CD4-positive, alpha-beta memory T cell (primary cell): ENCODE data around the gene TAPT1. TPM values are rescaled to one million over a fixed set of nuclear protein-coding genes. Genes with fewer than 3 reads are reported as not detected.
"Not testable (repeated sequence)": the region's sequence is repeated elsewhere in the genome, so short reads cannot be mapped to it uniquely, and the experiment has no call there.

Experiments
- CTCF ChIA-PET: fragments of 350-600 bp; sonication (Branson Sonifier 250); formaldehyde crosslinking; loops from one replicate; lab custom pipeline; 2021; ENCODE audit warnings: inconsistent platforms; ENCODE audit not compliant: partially characterized antibody; lab: Charles Lee
- POLR2A ChIA-PET: fragments of 350-600 bp; sonication (Branson Sonifier 250); formaldehyde crosslinking; loops from one replicate; lab custom pipeline; 2021; ENCODE audit not compliant: partially characterized antibody; lab: Charles Lee
- DNase-seq, 5 donors: peaks; one replicate each; pipeline versions ENCODE4 v3.0.0 to v3.0.0-alpha.2; 2020 to 2022; ENCODE audit warnings: mixed read lengths in 1 of 5
- H3K27ac ChIP-seq: one replicate; pipeline ENCODE4 v1.7.0; 2013; ENCODE audit warnings: low read depth, low read length
- H3K27me3 ChIP-seq: 2 replicates; pipeline ENCODE4 v1.7.0; 2013; ENCODE audit warnings: mild to moderate bottlenecking, low read length, moderate library complexity; ENCODE audit not compliant: insufficient read depth
- H3K36me3 ChIP-seq: 2 replicates; pipeline ENCODE4 v1.7.0; 2013; ENCODE audit warnings: mild to moderate bottlenecking, low read length, moderate library complexity; ENCODE audit not compliant: insufficient read depth
- H3K4me1 ChIP-seq: 2 replicates; pipeline ENCODE4 v1.7.0; 2013; ENCODE audit warnings: mild to moderate bottlenecking, low read length, moderate library complexity; ENCODE audit not compliant: insufficient read depth
- H3K4me3 ChIP-seq, 2 donors: one replicate each; pipeline ENCODE4 v1.7.0; 2013; ENCODE audit warnings: low read length in 2 of 2, mild to moderate bottlenecking in 1 of 2
- H3K9me3 ChIP-seq, 2 donors: one replicate each; pipeline ENCODE4 v1.7.0; 2013; ENCODE audit warnings: low read length in 2 of 2, control low read depth in 1 of 2; ENCODE audit not compliant: control insufficient read depth in 1 of 2
- H3K27ac Mint-ChIP-seq, 7 donors: one replicate each; pipeline ENCODE4 v1.8.0; 2020 to 2021; ENCODE audit warnings: mixed read lengths in 7 of 7, mild to moderate bottlenecking in 6 of 7, inconsistent platforms in 3 of 7, moderate library complexity in 3 of 7
- H3K27me3 Mint-ChIP-seq, 2 donors: one replicate each; pipeline ENCODE4 v1.8.0; 2020 to 2021; ENCODE audit warnings: mixed read lengths in 2 of 2
- H3K36me3 Mint-ChIP-seq, 2 donors: one replicate each; pipeline ENCODE4 v1.8.0; 2020 to 2021; ENCODE audit warnings: mixed read lengths in 2 of 2, inconsistent platforms in 1 of 2, mild to moderate bottlenecking in 1 of 2
- H3K4me1 Mint-ChIP-seq, 4 donors: one replicate each; pipeline ENCODE4 v1.8.0; 2020 to 2021; ENCODE audit warnings: mixed read lengths in 4 of 4, mild to moderate bottlenecking in 1 of 4
- H3K4me3 Mint-ChIP-seq, 8 donors: one replicate each; pipeline ENCODE4 v1.8.0; 2020 to 2021; ENCODE audit warnings: mixed read lengths in 8 of 8, mild to moderate bottlenecking in 7 of 8, moderate library complexity in 6 of 8, inconsistent platforms in 3 of 8
- H3K9me3 Mint-ChIP-seq, 8 donors: one replicate each; pipeline ENCODE4 v1.8.0; 2020 to 2021; ENCODE audit warnings: mixed read lengths in 8 of 8, mild to moderate bottlenecking in 5 of 8, inconsistent platforms in 3 of 8, moderate library complexity in 1 of 8
- intact Hi-C: fragments of 100-400 bp; cut with micrococcal nuclease; formaldehyde crosslinking; loops from one replicate; pipeline ENCODE4 v1.15.1; 2023
- polyA plus RNA-seq, 2 donors: library from polyadenylated mRNA; unstranded; fragments of 300-500 nt; fragmentation: Illumina TruSeq; gene quantifications; one replicate each; pipeline ENCODE4 v1.2.3, GENCODE V29; 2021
- total RNA-seq, 2 experiments: library from RNA; stranded (reverse); gene quantifications; one replicate each; pipeline ENCODE4 v1.2.3, GENCODE V29; 2021

TAPT1 gene
- total and polyA plus RNA-seq, 4 experiments from 2014 or later = 27.0 to 57.5 (median 41.1) TPM

GRCh38 chr4:16197876-16198665 is 28.2 kb downstream of the TAPT1 start:
- Histone ChIP-seq H3K4me3 (no peak overlapping the region), H3K36me3 (peaks cover 7% of the 10 kb centered on the region), H3K27me3 (no peaks in the 10 kb centered on the region), H3K27ac (no peak overlapping the region), H3K4me1 (no peaks in the 10 kb centered on the region), H3K9me3 (no peaks in the 10 kb centered on the region)
- Mint-ChIP-seq H3K27me3 (no peaks in the 10 kb centered on the region), H3K36me3 (peaks cover 11 to 44% of the 10 kb centered on the region in 2 donors), H3K4me1 (peaks cover 9 to 17% (median 14%) of the 10 kb centered on the region in 4 donors), H3K27ac (peak overlapping the region in 1 of 7 donors; percentile 47), H3K9me3 (no peaks in the 10 kb centered on the region), H3K4me3 (no peak overlapping the region)
- CTCF ChIA-PET = interaction anchor here (0.7 to 2.2 kb wide), 5 partner anchors 10 to 141 kb away, joined by 3 to 12 read pairs (median 3); no protein-coding TSS in a partner anchor
- POLR2A ChIA-PET = no interaction called here
- intact Hi-C loops = loop anchor here (5.0 kb wide), 1 partner anchor 171 kb away; no protein-coding TSS in a partner anchor
- no peak for DNase-seq

- Histone ChIP-seq H3K36me3 (peaks cover 5% of the 10 kb centered on the region), H3K4me3 (no peak overlapping the region), H3K27me3 (no peaks in the 10 kb centered on the region), H3K27ac (no peak overlapping the region), H3K4me1 (no peaks in the 10 kb centered on the region), H3K9me3 (no peaks in the 10 kb centered on the region)
- peak overlapping the region in 1 of 8 donors; percentile 0 for H3K4me3 Mint-ChIP-seq
- DNase-seq = peak in 1 of 5 donors; percentile 9
- H3K27me3 Mint-ChIP-seq = no peaks in the 10 kb centered on the region
- intact Hi-C loops = loop anchor here (5.0 kb wide), 1 partner anchor 169 kb away; no protein-coding TSS in a partner anchor
- peaks cover 18 to 52% of the 10 kb centered on the region in 2 donors for H3K36me3 Mint-ChIP-seq
- ChIA-PET CTCF (interaction anchor here (0.9 to 2.5 kb wide), 5 partner anchors 9 to 70 kb away, joined by 3 to 11 read pairs (median 3); no protein-coding TSS in a partner anchor), POLR2A (no interaction called here)
- H3K27ac Mint-ChIP-seq = peak overlapping the region in 3 of 7 donors; percentile 4 to 51 (median 25)
- H3K9me3 Mint-ChIP-seq = no peaks in the 10 kb centered on the region
- peaks cover 8 to 17% (median 14%) of the 10 kb centered on the region in 4 donors for H3K4me1 Mint-ChIP-seq
Observed at GRCh38 chr4:16196482-16197393, 29.5 kb downstream of the TAPT1 start.

GRCh38 chr4:16195209-16195608 is 31.1 kb downstream of the TAPT1 start:
- Histone ChIP-seq H3K4me1 (no peaks in the 10 kb centered on the region), H3K27ac (no peak overlapping the region), H3K4me3 (no peak overlapping the region), H3K36me3 (peaks cover 7% of the 10 kb centered on the region), H3K27me3 (no peaks in the 10 kb centered on the region), H3K9me3 (no peaks in the 10 kb centered on the region)
- ChIA-PET POLR2A (no interaction called here), CTCF (interaction anchor here (1.7 to 2.5 kb wide), 2 partner anchors 10 to 69 kb away, joined by 5 to 11 read pairs; no protein-coding TSS in a partner anchor)
- H3K9me3 Mint-ChIP-seq = no peaks in the 10 kb centered on the region
- peaks cover 23 to 54% of the 10 kb centered on the region in 2 donors for H3K36me3 Mint-ChIP-seq
- H3K27me3 Mint-ChIP-seq = no peaks in the 10 kb centered on the region
- intact Hi-C loops = loop anchor here (5.0 kb wide), 1 partner anchor 168 kb away; no protein-coding TSS in a partner anchor
- peak overlapping the region in 1 of 7 donors; percentile 25 for H3K27ac Mint-ChIP-seq
- H3K4me3 Mint-ChIP-seq = no peak overlapping the region
- no peak for DNase-seq
- H3K4me1 Mint-ChIP-seq = peaks cover 8 to 17% (median 14%) of the 10 kb centered on the region in 4 donors

GRCh38 chr4:16194798-16195197 is 31.5 kb downstream of the TAPT1 start:
- H3K27ac ChIP-seq, H3K9me3 Mint-ChIP-seq, H3K9me3 ChIP-seq, H3K27ac Mint-ChIP-seq, H3K27me3 ChIP-seq, H3K4me3 Mint-ChIP-seq, H3K27me3 Mint-ChIP-seq, POLR2A ChIA-PET, H3K4me1 ChIP-seq, DNase-seq, H3K4me3 ChIP-seq: not testable (repeated sequence)
- intact Hi-C loops = loop anchor here (5.0 kb wide), 1 partner anchor 167 kb away; no protein-coding TSS in a partner anchor
- CTCF ChIA-PET = interaction anchor here (1.7 to 2.5 kb wide), 2 partner anchors 11 to 70 kb away, joined by 5 to 11 read pairs; no protein-coding TSS in a partner anchor
- peaks cover 25 to 56% of the 10 kb centered on the region in 2 donors for H3K36me3 Mint-ChIP-seq
- peaks cover 8 to 16% (median 13%) of the 10 kb centered on the region in 4 donors for H3K4me1 Mint-ChIP-seq
- H3K36me3 ChIP-seq = peaks cover 11% of the 10 kb centered on the region

GRCh38 chr4:16194214-16194613 is 32.1 kb downstream of the TAPT1 start:
- peaks cover 8 to 14% (median 13%) of the 10 kb centered on the region in 4 donors for H3K4me1 Mint-ChIP-seq
- Histone ChIP-seq H3K36me3 (peaks cover 16% of the 10 kb centered on the region), H3K9me3 (no peaks in the 10 kb centered on the region), H3K4me3 (no peak overlapping the region), H3K27me3 (no peaks in the 10 kb centered on the region), H3K4me1 (no peaks in the 10 kb centered on the region), H3K27ac (no peak overlapping the region)
- no peak for DNase-seq
- H3K27me3 Mint-ChIP-seq = no peaks in the 10 kb centered on the region
- intact Hi-C loops = no loop called here
- CTCF ChIA-PET = interaction anchor here (1.0 kb wide), 1 partner anchor 12 kb away, joined by 4 read pairs; no protein-coding TSS in a partner anchor
- no peaks in the 10 kb centered on the region for H3K9me3 Mint-ChIP-seq
- no peak overlapping the region for H3K27ac Mint-ChIP-seq
- POLR2A ChIA-PET = no interaction called here
- H3K36me3 Mint-ChIP-seq = peaks cover 31 to 60% of the 10 kb centered on the region in 2 donors
- H3K4me3 Mint-ChIP-seq = no peak overlapping the region

GRCh38 chr4:16192631-16193518 is 33.4 kb downstream of the TAPT1 start:
- intact Hi-C loops = no loop called here
- Mint-ChIP-seq H3K27me3 (no peaks in the 10 kb centered on the region), H3K27ac (peak overlapping the region in 2 of 7 donors; percentile 8 to 44), H3K9me3 (no peaks in the 10 kb centered on the region), H3K36me3 (peaks cover 32 to 63% of the 10 kb centered on the region in 2 donors), H3K4me3 (no peak overlapping the region), H3K4me1 (peaks cover 8 to 14% (median 13%) of the 10 kb centered on the region in 4 donors)
- H3K27ac ChIP-seq = no peak overlapping the region
- H3K4me3 ChIP-seq = no peak overlapping the region
- no peaks in the 10 kb centered on the region for H3K4me1 ChIP-seq
- CTCF ChIA-PET = interaction anchor here (0.7 to 1.0 kb wide), 2 partner anchors 11 to 13 kb away, joined by 4 to 5 read pairs; no protein-coding TSS in a partner anchor
- H3K9me3 ChIP-seq = no peaks in the 10 kb centered on the region
- H3K36me3 ChIP-seq = peaks cover 16% of the 10 kb centered on the region
- POLR2A ChIA-PET = no interaction called here
- no peak for DNase-seq
- H3K27me3 ChIP-seq = no peaks in the 10 kb centered on the region
